DMS53 (cell line): ENCODE results near the gene LLPH.

Source experiments
- DNase-seq: peaks from one replicate; lab custom pipeline; 2025; lab: John Stamatoyannopoulos, UW

Gene LLPH

DNA sequence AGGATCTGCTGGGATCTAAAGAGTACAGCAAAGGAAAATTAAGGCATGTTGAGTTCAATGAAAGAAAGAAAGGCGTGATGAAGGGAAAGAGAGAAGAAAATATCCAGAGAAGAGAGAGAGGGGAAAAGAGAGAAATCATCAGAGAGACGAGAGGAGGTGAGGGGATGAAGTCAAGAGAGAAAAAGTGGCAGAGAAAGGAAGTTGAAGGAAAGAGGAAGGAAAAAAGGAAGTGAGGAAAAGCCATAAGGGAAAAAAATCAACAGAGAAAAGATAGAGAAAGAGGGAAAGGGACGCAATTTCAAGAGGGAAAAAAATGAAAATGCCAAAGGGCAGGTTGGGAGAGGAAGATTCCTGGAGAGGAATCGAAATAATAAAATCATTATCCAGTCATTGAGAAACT lies 40.4 kb downstream of the LLPH start:
- no peak for DNase-seq

DNA sequence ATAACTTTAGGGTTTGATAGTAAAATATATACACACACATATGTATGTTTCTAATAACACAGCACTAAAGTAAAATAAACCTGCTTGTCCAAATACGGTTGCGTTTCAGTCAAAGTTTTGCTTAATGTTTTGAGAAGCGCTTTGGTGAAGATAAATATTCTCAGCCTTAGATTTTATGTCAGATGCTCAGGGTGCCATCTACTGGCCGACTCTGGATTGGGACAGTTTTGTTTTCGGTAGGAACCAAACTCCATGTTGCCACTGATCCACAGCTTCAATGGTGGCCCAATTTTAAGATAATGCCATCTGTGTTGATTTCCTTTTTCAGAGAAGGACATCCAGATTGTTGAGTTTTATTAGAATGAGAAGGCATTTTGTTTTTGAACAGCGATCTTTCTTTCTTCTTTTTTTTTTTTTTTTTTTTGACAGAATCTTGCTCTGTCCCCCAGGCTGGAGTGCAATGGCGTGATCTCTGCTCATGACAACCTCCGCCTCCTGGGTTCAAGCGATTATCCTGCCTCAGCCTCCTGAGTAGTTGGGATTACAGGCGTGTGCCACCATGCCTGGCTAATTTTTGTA lies 43.1 kb downstream of the LLPH start:
- peak; percentile 79 for DNase-seq

DNA sequence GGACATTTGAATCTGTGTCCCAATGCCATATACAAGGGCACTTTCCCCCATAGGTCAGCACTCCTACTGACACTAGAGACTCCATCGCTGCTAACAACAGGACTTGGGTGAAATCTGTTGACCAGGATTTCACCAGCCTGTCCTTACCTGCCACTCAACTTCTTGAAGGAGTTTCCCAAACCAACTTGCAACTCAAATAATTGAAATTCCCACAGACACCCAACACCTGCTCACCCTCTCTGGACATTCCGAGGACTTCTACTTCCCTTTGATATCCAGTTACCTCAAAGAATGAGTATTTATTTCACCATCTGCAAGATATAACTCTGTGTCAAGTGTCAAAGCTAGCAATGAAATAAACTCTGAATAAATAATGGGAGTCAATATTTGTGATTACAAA lies 44.6 kb downstream of the LLPH start:
- DNase-seq = peak; percentile 25

DNA sequence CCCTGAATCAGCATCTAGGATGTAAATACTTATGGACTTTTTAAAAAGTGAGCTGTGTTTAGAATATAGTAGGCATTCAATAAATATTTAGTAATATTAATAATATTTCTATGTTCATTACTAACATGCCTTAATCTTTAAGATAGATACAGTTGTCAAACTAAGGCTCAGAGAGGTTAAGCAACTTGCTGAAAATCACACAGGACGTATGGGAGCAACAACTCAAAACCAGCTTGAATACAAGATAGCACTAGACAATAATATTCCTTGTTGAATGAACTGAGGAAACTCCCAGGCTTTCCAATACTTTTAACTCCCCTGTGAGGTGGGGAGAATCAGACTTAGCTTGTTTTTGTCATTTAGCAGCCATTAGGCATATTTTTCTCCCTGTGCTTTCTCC lies 45.3 kb downstream of the LLPH start:
- DNase-seq = no peak

DNA sequence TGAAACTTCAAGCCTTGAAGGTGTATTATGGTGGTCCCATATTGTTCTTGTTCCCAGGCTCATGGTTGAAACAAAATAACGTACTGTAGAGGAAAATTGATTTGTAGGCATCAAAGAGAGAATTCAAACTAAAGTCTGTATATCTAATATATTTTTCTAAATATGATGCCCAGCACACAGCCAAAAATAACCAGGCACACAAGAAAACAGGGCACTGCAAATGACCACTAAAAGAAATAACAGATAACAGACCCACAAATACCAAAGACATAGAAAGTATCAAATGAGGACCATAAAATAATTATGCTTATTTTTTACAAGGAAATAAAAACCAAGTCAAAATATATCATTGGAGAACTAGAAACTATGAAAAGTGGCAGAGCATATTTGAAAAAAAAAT lies 46.8 kb downstream of the LLPH start:
- no peak for DNase-seq

DNA sequence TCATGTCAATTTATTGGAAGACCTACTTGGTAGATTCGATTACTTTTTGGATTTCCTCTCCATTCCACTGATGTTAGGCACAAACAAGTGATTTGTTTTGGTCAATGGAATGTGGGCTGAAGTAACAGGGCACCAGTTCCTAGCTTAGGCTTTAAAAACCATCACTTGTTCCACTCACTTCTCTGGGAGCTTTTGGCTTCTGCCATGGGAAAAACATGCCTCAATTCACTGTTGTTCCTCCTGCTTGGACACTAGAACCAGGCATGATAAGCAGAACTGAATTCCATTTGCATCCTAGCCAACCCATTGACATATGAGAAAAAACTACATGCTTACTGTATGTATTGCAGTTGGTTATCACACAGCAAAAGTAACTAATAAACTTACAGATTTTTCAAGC lies 47.8 kb downstream of the LLPH start:
- no peak for DNase-seq

DNA sequence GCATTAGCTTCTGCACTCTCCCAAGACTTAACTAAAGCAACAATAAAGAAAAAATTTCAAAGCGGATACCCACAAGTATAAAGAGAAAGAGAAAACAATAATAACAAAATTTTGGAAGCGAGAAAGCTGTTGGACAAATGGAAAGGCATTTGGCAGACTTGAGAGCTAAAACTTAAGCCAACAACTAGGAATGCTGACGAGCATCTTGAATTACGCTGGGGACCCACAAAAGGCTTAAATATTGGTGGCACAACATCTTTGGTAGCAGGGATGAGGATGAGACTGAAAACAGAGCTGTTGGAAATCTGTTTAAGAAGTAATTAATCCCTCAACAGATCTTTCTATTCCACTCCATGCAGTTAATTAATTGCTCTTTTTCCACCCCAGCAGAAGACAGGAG lies 49.8 kb downstream of the LLPH start:
- no peak for DNase-seq

DNA sequence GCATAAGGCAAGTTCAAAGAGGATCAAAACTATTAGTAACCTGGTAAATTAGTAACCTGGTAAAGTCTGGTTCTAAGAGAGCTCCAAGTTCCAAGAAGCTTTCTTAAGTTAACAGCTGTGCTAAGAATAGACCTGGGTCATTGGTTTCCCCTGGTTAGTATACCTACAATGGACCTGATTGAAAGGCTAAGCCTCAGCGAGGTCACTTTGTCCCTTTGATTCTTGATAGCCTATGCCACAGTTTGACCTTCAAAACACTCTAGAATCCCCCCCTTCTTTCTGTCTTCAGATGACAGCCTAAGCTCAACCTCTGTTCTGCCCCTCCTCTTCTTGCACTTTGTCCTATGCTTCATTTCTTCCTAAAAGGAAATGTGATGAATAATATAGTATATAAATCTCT lies 53.0 kb downstream of the LLPH start:
- DNase-seq = no peak

DNA sequence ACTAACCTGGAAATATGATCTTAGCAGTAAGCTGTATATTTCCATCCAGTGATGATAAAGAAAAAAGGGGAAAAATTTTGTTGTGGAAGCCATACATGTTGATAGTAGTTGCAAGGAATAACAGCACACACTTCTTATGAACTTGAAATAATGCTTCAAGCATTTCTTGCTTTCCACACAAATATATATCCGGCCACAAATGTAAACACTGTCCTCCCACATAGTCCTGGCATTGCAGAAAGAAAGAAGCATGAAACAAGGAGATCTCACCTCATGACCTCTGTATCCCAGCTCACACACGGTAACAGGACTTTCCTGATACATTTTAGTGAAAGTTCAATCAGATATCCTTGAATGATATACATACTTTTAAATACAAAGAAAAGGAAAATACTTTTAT lies 56.0 kb downstream of the LLPH start:
- DNase-seq = no peak

DNA sequence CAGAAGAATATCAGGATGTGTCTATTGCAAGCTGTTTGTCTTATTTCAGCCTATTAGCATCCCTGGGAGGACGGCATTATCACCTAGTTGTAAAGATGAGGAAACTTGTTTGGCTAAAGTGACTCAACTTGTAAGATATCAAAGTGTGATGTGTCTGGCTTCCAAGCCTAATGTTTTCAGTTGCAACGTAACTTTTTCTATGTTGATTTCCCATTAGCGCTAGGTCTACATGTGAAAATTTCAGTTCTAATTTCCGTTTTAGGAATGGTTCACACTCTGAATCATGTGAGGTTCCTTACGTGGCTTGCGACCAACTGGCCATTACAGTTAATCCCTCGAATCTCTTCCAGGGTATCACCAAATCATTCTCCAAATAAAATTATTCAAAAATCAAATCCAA lies 58.0 kb downstream of the LLPH start:
- DNase-seq = no peak

DNA sequence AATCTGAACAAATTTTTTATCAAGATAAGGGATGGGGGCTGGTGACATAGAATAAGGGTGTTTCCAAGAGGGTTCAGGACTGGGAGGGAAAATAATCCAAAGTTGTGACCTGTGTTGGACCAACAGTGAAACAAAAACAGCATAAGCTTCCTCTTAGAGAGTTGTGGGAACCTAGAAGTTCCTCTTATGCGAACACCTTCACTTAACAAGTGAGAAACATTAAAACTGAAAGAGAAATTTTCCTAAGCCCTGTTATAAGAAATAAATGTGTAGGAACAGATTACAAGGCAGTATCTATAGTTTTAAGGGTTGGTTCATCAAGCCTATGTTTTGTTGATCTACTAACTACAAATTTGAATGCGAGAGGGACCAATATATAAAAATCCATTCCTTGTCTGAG lies 58.4 kb downstream of the LLPH start:
- DNase-seq = no peak

DNA sequence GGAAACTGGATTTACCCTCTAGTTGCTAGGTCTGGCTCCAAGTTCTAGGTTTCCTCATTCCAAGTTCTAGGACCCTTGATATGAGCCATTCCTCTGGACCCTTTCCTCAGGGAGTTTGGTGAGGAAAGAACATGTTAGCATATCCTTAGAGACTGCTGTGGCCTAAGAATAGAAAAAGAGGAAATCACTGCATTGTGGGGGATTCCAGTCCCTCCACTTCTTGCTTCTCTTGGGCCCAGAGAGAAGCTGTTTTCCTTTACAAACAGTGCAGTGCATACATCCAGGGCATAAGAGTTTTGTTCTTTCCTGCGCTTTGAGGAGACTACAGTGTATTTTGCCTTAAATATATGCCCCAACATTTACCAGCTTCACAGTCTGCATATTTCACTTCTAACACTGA lies 59.0 kb downstream of the LLPH start:
- no peak for DNase-seq

DNA sequence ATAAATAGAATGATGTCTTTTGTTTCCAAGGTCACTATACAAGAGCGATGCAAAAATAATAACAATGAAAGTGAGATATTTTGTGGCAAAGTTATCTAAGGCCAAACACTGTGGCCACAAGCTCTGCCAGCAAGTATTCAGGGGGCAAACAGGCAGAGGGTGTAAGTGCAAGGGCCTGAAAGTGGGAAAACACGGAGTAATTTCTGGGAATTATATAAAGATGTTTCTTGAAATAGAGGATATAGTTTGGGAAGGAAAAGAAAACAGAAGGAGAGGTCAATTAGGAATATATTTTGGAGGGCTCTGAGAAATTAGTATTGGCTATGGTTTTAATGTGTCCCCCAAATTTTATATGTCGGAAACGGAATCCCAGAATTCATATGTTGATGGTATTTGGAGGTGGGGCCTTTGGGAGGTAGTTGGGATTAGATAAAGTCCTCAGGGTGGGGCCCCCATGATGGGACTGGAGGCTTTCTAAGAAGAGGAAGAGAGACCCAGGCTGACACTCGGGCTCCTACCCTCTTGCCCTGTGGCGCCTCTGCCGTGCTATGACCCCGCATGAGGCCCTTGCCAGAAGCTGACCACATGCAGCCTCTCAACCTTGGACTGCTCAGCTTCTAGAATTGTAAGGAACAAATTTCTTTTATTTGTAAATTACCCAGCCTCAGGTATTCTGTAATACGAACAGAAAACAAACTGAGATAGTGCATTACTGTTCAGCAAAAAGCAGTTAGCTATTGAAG lies 60.0 kb downstream of the LLPH start:
- DNase-seq = no peak

DNA sequence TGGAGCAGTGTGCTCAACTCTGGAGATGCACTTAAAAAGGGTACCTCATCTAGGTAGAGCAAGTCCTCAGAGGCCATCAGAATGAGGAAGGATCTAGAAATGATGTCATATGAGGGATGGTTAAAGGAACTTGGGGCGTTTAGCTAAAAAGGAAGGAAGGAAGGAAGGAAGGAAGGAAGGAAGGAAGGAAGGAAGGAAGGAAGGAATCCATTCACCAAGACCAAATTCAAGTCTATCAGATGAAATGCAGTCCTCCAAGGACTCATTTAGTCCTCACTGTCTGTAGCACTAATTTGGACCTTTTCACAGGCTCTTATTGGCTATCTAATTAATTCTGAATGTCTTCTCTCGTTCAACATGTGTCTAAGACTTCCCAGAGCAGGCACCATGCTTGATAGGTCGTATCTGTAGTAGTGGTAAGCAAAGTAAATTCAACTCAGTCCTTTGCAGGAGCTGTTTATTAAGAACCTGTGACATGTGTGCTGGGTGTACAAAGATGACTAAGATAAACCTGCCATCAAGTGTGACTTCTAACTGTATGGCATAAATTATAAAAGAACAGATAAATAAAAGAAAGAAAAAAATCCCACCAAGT lies 63.5 kb downstream of the LLPH start:
- DNase-seq = no peak
